GM12873 (cell line): ENCODE results near the gene CMTM8.

ENCODE experiments used
- CTCF ChIP-seq: IDR thresholded peaks from 2 replicates; pipeline ENCODE4 v1.5.1; 2012; ENCODE audit warnings: low read depth, mild to moderate bottlenecking, moderate library complexity, low read length, control low read depth; ENCODE audit not compliant: insufficient read depth; ENCODE audit errors: missing control alignments

CMTM8 gene

GRCh38 chr3:32200490-32200889, 38.0 kb upstream of the CMTM8 start:
- no peak for TF ChIP-seq CTCF

- TF ChIP-seq CTCF: no peak
These were observed 37.3 kb upstream of the CMTM8 start for GRCh38 chr3:32200992-32201758.

- no peak for TF ChIP-seq CTCF
These were observed 36.0 kb upstream of the CMTM8 start for GRCh38 chr3:32202496-32202895.

GRCh38 chr3:32203854-32204253, 34.6 kb upstream of the CMTM8 start:
- no peak for TF ChIP-seq CTCF

GRCh38 chr3:32208447-32208846, 30.0 kb upstream of the CMTM8 start:
- no peak for TF ChIP-seq CTCF

GRCh38 chr3:32215185-32215584, 23.3 kb upstream of the CMTM8 start:
- no peak for TF ChIP-seq CTCF

GRCh38 chr3:32216172-32216783, 22.2 kb upstream of the CMTM8 start:
- TF ChIP-seq CTCF: no peak
